Epithelial cell of proximal tubule (primary cell): ENCODE measurements around the gene HYAL1. TPM values are rescaled to one million over a fixed set of nuclear protein-coding genes. Genes with fewer than 3 reads are reported as not detected.

Experiments used
- DNase-seq: peaks from one replicate; pipeline ENCODE4 v3.0.0-alpha.2; 2011; ENCODE audit warnings: low read depth
- H3K4me3 ChIP-seq: 2 replicates; pipeline ENCODE4 v1.5.1; 2011; ENCODE audit warnings: low read depth, mild to moderate bottlenecking, low read length
- CTCF ChIP-seq: conservative IDR thresholded peaks from 2 replicates; pipeline ENCODE4 v1.5.1; 2012; ENCODE audit warnings: low read depth, mild to moderate bottlenecking, low read length
- total RNA-seq: library from RNA; depleted of rRNA; stranded (reverse); fragments of >200 nt; gene quantifications from 2 replicates; pipeline ENCODE4 v1.2.3, GENCODE V29; 2015

Gene HYAL1
- total RNA-seq, 1 donor from 2014 or later = 1.3 TPM

GRCh38 chr3:50302095-50303012 lies 1.0 kb downstream of the HYAL1 start:
- no peak for DNase-seq
- TF ChIP-seq CTCF = no peak
- peak overlapping the region; percentile 68 for H3K4me3 ChIP-seq

- H3K4me3 ChIP-seq = no peak overlapping the region
- DNase-seq = no peak
Measured at GRCh38 chr3:50300681-50301254, 2.6 kb downstream of the HYAL1 start.

GRCh38 chr3:50299929-50300680 lies 3.3 kb downstream of the HYAL1 start:
- no peak for DNase-seq
- no peak for TF ChIP-seq CTCF
- peak overlapping the region; percentile 53 for H3K4me3 ChIP-seq

More at GRCh38 chr3:50300681-50301254, 2.6 kb downstream of the HYAL1 start:
- TF ChIP-seq CTCF = no peak

GRCh38 chr3:50299638-50299928 lies 3.8 kb downstream of the HYAL1 start:
- no peak for DNase-seq
- peak overlapping the region; percentile 53 for H3K4me3 ChIP-seq
- no peak for TF ChIP-seq CTCF

- peak within 1 kb of the TSS; percentile 92 for H3K4me3 ChIP-seq
- DNase-seq = peak; percentile 92
- peak; percentile 23 for TF ChIP-seq CTCF
Measured at GRCh38 chr3:50298836-50299637, 4.3 kb downstream of the HYAL1 start, which contains the start of the genes HYAL3 and NAA80. Gene HYAL3 (minus strand): TSS chr3:50299405. CDS start chr3:50295602, 3,803 bp downstream. Gene NAA80 (minus strand): TSS chr3:50299405. CDS start chr3:50297463, 1,942 bp downstream.
